Fibroblast of the conjunctiva (primary cell): ENCODE measurements around the gene PRG2.
"Not testable (repeated sequence)": the region's sequence is repeated elsewhere in the genome, so short reads cannot be mapped to it uniquely, and the experiment has no call there.

Experiments used
- DNase-seq: peaks from one replicate; pipeline ENCODE4 v3.0.0-alpha.2; 2010; ENCODE audit warnings: low read depth

PRG2 gene

GRCh38 chr11:57419146-57419545 lies 28.7 kb upstream of the PRG2 start:
- no peak for DNase-seq

DNA sequence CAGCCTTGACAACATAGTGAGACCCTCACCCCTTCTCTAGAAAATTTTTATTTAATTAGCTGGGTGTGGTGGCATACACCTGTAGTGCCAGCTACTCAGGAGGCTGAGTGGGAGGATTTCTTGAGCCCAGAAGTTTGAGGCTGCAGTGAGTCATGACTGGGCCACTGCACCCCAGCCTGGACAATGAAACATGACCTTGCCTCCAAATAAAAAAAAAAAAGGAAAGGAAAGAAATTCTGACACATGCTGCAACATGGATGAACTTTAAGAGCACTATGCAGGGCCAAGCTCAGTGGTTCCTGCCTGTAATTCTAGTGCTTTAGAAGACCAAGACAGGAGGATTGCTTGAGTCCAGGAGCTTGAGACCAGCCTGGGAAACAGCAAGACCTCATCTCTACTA lies 27.7 kb upstream of the PRG2 start:
- no peak for DNase-seq

GRCh38 chr11:57417056-57417455 lies 26.6 kb upstream of the PRG2 start:
- peak; percentile 46 for DNase-seq

DNA sequence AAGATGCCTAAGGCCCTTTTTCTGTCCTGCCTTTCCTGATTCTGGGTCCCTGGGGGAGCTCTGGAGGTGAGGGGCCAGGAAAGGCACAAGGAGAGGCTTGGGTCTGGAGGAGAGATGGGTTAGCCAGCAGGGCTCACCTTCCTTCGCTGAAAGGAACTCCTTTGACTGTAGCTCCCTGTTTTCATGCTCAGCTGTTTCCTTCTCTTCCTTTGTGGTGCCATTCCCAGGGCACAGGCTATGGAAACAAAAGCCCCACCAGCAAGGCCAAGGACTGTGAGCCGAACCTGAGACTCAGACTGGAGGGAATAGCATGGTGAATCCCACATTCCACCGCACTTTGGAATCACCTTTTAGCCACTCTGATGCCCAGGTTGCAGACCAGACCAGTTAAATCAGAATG lies 26.0 kb upstream of the PRG2 start:
- no peak for DNase-seq

GRCh38 chr11:57414612-57415212 lies 24.3 kb upstream of the PRG2 start:
- DNase-seq, result no peak

GRCh38 chr11:57413681-57414080 lies 23.2 kb upstream of the PRG2 start:
- no peak for DNase-seq

DNA sequence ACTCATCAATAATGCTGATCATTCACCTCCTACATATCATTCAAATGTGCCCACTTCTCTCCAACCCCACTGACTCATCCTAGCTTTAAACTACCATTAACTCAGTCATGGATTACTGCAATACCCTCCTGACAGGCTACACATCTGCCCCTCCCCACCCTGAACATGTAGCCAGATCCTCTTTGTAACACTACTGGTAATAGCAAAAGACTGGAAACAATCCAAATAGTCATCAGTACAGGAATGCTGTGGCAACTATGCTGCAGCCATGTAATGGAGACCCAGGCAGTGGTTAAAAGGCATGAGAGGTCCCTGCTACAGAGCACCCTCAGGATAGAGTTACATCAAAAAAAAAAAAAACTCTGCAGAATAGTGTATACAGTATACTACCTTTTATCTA lies 19.8 kb upstream of the PRG2 start:
- DNase-seq, result peak; percentile 63

DNA sequence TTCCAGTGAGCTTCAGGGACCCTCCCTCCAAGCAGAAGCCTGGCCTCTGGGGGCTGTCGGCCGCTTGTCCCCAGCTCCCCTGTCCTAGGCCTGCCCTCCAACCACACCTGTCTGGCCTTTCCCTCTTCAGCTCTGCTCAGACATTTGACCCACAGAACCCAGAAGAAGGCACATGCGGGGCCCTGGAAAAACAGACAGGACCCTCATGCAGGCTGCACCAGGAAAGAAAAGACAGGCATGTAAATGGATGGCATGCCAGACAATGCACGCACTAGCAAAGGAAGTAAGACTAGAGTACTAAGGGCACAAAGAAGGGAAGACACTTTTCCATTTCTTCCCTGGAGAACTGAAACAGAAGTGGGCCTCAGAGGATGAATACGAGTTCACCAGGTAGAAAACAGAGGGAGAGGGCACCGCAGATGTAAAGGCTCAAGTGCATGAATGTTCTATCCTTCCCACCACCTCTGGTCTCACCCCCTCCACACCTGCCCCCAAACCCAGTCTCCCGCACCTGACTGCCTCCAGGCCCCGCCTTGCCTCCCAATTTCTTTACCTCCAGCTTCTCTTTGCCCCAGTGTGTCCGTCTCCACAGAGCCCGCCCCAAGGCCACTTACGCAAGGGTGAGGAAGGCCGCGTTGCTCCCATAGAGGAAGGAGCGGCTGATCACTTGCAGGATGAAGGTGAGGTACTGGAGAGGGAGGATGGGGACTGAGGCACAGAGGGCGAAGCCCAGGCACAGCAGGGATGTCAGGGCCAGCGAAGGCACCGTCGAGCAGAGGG lies 19.1 kb upstream of the PRG2 start:
- no peak for DNase-seq

DNA sequence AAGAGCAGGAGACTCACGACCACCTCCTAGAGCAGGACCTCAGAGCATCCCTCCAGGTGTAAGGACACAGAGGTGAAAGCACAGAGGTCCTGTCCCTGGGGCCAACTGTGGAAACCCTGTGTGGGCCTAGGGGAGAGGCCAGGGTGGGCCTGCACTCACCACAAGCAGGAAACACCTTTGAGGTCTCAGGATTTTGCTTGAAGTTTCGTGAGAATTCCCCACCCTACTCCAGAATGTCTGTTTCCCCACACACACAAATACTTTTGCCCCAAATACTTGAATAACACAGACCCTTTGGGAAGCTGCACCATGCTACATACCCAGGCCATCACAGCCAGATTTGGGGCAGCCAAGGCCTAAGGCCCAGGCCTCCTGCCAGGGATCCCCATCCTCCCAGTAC lies 18.3 kb upstream of the PRG2 start:
- DNase-seq, result no peak

- DNase-seq, result no peak
These were observed 17.6 kb upstream of the PRG2 start for GRCh38 chr11:57407941-57408475.

- no peak for DNase-seq
These were observed 16.8 kb upstream of the PRG2 start for GRCh38 chr11:57407010-57407920.

- no peak for DNase-seq
These were observed 16.0 kb upstream of the PRG2 start for GRCh38 chr11:57406337-57406904.

GRCh38 chr11:57405271-57405860 lies 14.9 kb upstream of the PRG2 start:
- no peak for DNase-seq

DNA sequence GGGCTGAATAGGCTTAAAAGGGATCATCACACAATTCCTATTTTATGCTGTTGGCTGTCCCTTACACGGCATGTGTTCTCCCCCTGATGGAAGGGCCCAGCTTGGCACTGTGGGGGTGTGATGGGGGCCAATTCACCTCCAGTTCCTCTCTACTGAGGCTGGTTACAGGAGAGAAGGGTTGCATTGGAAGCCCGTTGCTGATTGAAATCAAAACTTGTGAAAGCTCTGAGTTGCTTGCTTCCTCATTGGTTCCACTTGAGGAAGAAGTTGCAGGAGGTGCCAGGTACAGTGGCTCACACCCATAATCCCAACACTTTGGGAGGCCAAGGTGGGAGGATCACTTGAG lies 13.3 kb upstream of the PRG2 start:
- DNase-seq, result no peak

DNA sequence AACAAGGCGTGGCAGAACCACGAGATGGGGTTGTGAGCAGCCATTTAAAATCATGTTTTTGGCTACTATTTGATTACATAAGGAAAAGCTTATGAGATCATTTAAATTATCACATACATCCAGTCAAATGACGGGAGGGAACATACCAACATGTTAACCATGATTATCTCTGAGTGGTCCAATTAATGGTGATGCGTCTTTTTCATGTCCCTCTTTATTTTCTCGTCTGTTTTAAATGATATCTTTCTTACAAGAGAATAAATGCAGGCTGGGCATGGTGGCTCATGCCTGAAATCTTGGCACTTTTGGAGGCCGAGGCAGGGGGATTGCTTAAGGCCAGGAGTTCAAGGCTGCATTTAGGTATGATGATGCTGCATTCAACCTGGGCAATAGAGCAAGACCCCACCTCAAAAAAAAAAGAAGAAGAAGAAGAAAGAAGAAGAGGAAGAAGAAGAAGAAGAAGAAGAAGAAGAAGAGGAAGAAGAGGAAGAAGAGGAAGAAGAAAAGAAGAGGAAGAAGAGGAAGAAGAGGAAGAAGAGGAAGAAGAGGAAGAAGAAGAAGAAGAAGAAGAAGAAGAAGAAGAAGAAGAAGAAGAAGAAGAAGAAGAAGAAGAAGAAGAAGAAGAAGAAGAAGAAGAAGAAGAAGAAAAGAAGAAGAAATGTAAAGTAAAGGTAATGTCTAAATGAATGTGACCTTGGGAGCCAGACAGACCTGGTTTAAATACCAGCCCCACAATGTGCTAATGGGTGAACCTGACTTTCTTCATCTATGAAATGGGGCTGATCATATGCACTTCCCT lies 12.8 kb upstream of the PRG2 start:
- not testable (repeated sequence) for DNase-seq

- no peak for DNase-seq
These were observed 11.9 kb upstream of the PRG2 start for GRCh38 chr11:57402188-57403002.

DNA sequence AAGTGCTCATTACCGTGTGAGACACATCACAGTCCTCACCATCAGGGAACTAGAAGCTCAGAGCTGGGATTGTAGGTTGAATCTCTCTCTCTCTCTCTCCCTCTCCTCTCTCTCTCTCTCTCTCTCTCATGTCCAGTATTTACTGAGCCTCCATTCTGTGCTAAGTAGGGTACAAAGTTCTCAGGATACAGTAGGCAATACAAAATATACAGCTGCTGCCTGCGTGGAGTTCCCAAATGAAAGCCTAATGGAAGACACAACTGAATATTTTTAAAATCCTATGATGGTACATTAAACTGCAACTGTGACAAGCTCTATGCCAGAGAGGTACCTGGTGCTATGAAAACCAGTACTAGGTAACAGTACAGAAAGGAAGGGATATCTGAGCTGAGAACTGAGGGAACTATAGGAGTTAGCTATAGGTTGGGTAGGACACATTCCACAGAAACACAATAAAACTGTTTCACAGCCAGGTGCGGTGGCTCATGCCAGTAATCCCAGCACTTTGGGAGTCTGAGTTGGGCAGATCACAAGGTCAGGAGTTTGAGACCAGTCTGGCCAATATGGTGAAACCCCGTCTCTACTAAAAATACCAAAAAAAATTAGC lies 9.6 kb upstream of the PRG2 start:
- no peak for DNase-seq

GRCh38 chr11:57399221-57399620 lies 8.8 kb upstream of the PRG2 start:
- DNase-seq, result no peak

DNA sequence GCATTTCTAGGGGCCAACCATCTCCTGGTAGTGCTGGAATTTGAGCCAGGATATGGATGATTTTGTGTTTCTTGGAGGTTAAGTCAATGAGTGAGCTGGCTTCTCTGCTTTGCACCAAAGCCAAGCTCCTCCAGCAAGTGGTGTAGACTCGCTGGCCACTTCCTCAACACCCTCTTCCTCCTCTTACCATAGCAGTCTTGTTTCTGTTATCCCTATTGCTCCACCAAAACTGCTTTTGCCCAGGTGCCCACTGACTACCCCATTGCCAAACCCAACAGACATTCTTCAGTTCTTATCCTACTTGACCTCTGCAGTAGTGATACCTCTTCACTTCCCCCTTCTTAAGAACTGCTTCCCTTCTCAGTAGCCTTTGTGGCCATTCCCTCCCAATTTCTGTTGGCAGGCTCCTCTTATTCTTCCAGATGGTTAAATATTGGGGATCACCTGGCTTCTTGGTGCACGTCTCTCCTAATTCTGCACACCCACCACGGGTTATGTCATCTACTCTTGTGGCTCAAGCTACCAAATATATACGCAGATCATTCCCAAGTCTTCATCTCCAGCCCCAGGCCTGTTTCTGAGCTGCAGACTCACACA lies 7.0 kb upstream of the PRG2 start:
- no peak for DNase-seq
